Activated T-helper 1 cell treated with anti-CD3 and anti-CD28 coated beads, Interleukin-12 subunit alpha, Interleukin-12 subunit beta, Interleukin-2, Interleukin-4 antibody, amounts not matched to agents 30 ng/mL and 10 ng/mL and 1 ng/mL, durations not matched to agents 14 hours and 24 hours and 36 hours (primary cell): ENCODE results near the gene SPDYE1. TPM values are rescaled to one million over a fixed set of nuclear protein-coding genes. Genes with fewer than 3 reads are reported as not detected.
A peak's percentile ranks its signal among the peaks of the same experiment; 100 is the strongest.
"Not testable (repeated sequence)": the region's sequence is repeated elsewhere in the genome, so short reads cannot be mapped to it uniquely, and the experiment has no call there.

Experiments used
- DNase-seq: peaks from one replicate; pipeline ENCODE4 v3.0.0; 2021; ENCODE audit warnings: low spot score
- H3K27ac Mint-ChIP-seq: one replicate; pipeline ENCODE4 v1.8.0; 2021; ENCODE audit warnings: mild to moderate bottlenecking, mixed read lengths
- H3K27me3 Mint-ChIP-seq: one replicate; pipeline ENCODE4 v1.8.0; 2022; ENCODE audit warnings: mild to moderate bottlenecking, moderate library complexity, mixed read lengths; ENCODE audit not compliant: insufficient read depth
- H3K36me3 Mint-ChIP-seq: one replicate; pipeline ENCODE4 v1.8.0; 2021; ENCODE audit warnings: low read depth, mixed read lengths
- H3K4me1 Mint-ChIP-seq: one replicate; pipeline ENCODE4 v1.8.0; 2021; ENCODE audit warnings: low read depth, mixed read lengths
- H3K4me3 Mint-ChIP-seq: one replicate; pipeline ENCODE4 v1.8.0; 2021; ENCODE audit warnings: mild to moderate bottlenecking, moderate library complexity, mixed read lengths
- H3K9me3 Mint-ChIP-seq: one replicate; pipeline ENCODE4 v1.8.0; 2021; ENCODE audit warnings: mixed read lengths
- intact Hi-C: fragments of 100-400 bp; cut with micrococcal nuclease; formaldehyde crosslinking; loops from one replicate; pipeline ENCODE4 v1.15.1; 2024
- total RNA-seq: library from RNA; stranded (reverse); gene quantifications from 2 replicates; pipeline ENCODE4 v1.2.3, GENCODE V29; 2022

Gene SPDYE1
- total RNA-seq, 1 donor from 2014 or later: not detected

DNA sequence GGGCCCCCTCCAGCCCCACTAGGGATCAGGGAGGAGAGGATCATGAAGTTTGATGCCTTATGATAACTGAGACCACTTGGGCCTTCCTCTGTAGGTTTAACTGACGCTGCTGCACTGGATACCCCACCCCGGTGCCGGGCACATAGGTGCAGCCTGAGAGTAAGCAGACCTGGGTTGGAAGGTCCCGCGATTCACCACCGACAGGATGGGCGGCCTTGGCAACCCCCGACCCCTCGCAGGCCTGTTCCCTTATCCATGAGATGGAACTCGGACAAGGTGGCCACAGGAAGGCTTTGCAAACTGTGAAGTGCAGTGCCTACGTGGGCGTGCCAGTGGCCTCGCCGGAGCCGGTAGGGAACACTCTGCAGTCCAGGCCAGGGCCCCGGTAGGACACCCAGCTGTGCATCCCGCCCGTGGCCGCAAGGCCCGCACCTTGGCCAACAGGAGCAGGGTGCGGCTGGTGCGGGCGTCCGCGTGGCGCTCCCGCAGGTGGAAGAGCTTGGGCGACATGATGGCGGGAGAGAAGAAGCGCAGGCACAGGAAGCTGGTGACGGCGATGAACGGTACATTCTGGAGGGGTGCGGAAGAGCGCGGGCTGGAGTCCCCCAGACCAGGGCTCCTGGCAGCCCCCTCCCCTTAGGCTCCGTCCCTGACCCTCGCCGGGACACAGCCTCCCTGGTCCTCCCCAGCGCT is 42.2 kb downstream of the SPDYE1 start:
- H3K9me3 Mint-ChIP-seq, H3K27me3 Mint-ChIP-seq, DNase-seq, H3K27ac Mint-ChIP-seq, H3K36me3 Mint-ChIP-seq, intact Hi-C loops: not testable (repeated sequence)
- Mint-ChIP-seq H3K4me1 (peaks cover 11% of the 10 kb centered on the region), H3K4me3 (peak overlapping the region; percentile 69)

DNA sequence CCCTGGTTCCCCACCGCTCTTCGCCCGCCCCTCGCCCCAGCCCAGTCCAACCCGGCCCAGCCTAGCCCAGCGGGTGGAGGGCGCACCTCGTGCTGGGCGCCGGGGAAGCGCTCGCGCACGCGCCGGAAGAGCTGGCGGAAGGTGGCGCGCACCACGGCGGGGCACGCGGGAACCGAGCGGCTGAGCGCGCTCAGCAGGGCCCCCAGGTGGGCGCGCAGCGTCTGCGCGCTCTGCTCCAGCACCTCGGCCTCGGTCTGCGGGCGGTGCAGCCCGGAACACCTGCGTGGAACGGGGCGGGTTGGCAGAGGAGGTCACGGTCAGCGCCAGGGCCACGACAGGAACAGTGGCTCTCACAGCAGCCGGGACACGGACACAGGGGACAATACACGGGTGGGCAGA is 42.8 kb downstream of the SPDYE1 start:
- H3K9me3 Mint-ChIP-seq, H3K27me3 Mint-ChIP-seq, H3K36me3 Mint-ChIP-seq, intact Hi-C loops: not testable (repeated sequence)
- peak; percentile 55 for DNase-seq
- peak overlapping the region; percentile 80 for H3K27ac Mint-ChIP-seq
- peaks cover 14% of the 10 kb centered on the region for H3K4me1 Mint-ChIP-seq
- H3K4me3 Mint-ChIP-seq: peak overlapping the region; percentile 83

DNA sequence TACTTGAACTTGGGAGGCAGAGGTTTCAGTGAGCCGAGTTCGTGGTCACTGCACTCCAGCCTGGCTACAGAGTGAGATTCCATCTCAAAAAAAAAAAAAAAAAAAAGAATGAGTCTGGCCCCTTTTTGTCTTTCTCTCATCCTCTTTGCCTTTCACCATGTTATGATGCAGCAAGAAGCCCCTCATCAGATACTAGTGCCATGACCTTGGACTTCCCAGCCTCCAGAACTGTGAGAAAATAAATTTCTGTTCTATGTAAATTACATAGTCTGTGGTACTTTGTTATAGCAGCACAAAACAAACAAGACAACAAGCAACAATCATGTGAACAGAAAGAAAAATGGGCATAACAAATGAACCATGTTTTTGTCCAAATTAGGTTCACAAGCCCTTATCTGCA is 44.5 kb downstream of the SPDYE1 start:
- Mint-ChIP-seq H3K27ac (no peak overlapping the region), H3K4me3 (peak overlapping the region; percentile 46), H3K36me3 (peaks cover 18% of the 10 kb centered on the region), H3K4me1 (peaks cover 31% of the 10 kb centered on the region), H3K9me3 (no peaks in the 10 kb centered on the region), H3K27me3 (no peaks in the 10 kb centered on the region)
- intact Hi-C loops: no loop called here
- no peak for DNase-seq

DNA sequence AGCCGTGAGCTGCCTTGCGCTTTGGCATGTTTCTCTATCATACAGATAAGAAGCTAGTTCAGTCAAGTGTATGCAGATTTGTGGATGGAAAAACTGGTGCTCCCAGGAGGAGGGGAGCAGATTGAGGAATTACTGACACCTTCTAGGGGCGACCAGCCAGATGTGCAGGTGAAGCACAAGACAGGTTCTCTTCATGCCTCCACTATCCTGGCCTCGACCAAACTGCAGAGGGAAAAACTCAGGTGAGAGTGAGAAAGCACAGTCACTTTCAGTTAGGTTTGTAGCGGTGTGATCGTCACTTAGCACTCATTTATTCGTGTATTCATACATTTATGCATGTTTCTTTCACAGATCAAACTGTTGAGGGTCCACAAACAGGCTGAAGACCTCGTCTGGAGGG is 46.2 kb downstream of the SPDYE1 start:
- Mint-ChIP-seq H3K27me3 (no peaks in the 10 kb centered on the region), H3K36me3 (peaks cover 22% of the 10 kb centered on the region), H3K4me1 (peaks cover 43% of the 10 kb centered on the region), H3K27ac (peak overlapping the region; percentile 87), H3K4me3 (peak overlapping the region; percentile 92), H3K9me3 (no peaks in the 10 kb centered on the region)
- intact Hi-C loops: loop anchor here (2.0 kb wide), 4 partner anchors 25 to 157 kb away; partner anchors contain the start of genes POLD2, POLM and YKT6
- DNase-seq: no peak

DNA sequence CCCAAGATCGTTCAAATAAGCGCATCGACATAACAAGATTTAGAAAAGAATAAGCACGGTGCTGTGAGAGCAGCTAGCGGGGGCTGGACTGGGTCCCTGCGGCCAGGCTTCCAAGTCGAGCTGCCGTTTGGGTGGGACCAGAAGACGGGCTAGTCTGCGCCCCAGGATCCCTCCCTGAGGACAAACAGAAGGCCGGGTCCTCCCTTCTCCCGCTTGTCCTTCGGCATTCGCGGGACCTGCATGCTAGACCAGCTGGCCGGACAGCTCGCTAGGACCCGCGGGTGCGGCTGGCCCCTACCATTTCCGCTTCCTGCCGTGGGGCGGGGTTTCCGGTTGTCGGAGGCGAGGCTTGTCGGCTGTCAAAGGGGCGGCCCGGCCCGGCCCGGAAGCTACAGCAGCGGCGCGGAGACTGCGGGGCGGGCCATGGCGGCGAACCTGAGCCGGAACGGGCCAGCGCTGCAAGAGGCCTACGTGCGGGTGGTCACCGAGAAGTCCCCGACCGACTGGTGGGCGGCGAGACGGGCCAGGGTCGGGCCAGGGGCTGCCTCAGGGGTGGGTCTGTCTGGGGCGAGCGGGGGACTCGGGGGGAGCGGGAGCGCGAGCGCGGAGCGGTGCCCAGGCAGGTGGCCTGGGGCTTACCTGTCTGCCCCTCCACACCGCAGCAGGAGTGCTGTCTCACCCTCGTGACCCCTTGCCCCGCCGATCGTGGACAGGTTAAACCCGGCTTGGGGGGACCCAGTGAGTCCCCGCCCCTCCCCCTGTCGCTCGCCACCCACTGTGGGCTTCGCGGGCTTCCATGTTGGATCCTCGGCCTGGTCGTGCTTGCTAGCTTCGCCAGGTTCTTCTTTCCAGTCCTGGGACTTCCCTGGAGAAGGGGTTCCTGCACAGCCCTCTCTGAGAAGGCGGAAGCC is 46.9 kb downstream of the SPDYE1 start, which contains the start of gene DBNL:
Gene DBNL (plus strand): TSS at position 388 of the 911 bp plus-strand sequence. CDS start 36 bp downstream, at position 424.
- Mint-ChIP-seq H3K4me1 (peaks cover 44% of the 10 kb centered on the region), H3K4me3 (peak within 1 kb of the TSS; percentile 92), H3K27me3 (no peaks in the 10 kb centered on the region), H3K9me3 (no peaks in the 10 kb centered on the region), H3K36me3 (peaks cover 22% of the 10 kb centered on the region), H3K27ac (peak within 1 kb of the TSS; percentile 87)
- DNase-seq: peak; percentile 92
- intact Hi-C loops: loop anchor here (2.0 kb wide), 4 partner anchors 26 to 156 kb away; partner anchors contain the start of genes POLD2, POLM and YKT6

DNA sequence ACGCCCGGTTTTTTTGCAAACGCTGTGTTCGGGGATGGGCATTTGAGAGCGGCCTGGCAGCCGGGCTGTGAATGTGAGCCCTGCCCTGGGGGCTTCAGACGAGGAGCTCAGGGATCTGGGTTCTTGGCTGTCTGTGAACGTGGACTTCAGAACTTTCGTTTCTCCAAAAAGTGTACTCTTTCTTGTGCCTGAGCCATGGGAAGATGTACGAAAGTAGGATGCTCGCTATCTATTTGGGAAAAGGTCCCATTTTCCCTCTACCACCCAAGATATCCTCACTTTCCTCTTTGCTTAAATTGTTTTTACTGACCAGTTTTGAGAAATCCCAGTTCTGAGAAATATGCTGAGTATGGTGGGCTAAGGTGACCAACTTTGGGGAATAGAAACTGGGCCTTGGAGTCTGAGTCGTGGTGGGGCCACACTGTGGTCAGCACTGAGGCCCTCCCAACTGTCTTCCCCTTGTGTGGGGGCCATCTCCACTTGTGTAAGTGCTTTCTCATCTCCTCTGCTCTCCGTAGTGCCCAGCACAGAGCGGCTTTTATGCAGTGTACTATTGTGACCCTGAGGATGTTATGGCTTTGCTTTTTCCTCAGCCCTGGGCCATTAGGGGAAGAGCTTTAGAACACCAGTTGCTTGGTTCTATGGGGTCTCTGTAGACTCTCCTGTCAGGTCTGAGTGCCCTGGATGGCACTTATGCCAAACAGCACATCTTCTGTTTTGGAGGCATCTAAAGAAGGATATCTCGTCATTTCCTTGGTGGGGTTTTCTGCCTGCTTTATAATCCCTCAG is 47.7 kb downstream of the SPDYE1 start:
- peak overlapping the region; percentile 87 for H3K27ac Mint-ChIP-seq
- H3K36me3 Mint-ChIP-seq: peaks cover 24% of the 10 kb centered on the region
- H3K27me3 Mint-ChIP-seq: no peaks in the 10 kb centered on the region
- DNase-seq: no peak
- H3K4me3 Mint-ChIP-seq: peak overlapping the region; percentile 92
- H3K9me3 Mint-ChIP-seq: no peaks in the 10 kb centered on the region
- H3K4me1 Mint-ChIP-seq: peaks cover 52% of the 10 kb centered on the region
- intact Hi-C loops: loop anchor here (2.0 kb wide), 4 partner anchors 27 to 155 kb away; partner anchors contain the start of genes POLD2, POLM and YKT6

DNA sequence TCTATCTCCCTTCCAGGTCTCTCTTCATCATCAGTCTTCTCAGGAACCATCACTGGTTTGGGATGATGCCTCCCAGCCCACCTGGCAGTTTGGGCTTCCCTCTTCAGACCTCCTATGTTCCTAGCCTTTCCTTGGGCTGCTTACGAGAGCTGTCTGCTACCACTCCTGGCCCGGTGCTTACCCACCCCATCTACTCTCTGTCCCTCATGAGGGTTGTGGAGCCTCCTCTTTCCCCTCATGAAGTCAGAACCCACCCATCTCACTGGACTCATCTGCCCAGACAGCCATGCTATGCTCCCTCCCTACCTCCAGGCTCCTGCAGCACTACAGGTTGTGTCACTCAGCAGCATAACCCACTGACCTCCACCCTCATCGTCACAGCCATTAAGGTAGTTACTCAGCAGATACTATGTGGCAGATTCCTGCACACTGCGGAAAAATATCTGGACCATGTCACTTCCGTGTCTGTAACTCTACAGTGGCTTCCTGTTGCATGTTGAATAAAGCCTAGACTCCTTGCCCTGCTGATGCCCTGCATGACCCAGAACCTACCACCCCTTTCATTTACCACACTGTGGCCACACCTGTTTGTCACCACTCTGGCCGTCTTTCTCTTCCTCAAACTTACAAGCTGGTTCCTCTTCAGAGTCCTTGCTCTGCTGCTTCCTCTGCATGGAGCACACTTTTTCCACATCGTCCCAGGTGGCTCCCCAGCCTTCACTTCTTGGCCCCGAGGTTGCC is 48.8 kb downstream of the SPDYE1 start:
- Mint-ChIP-seq H3K27me3 (no peaks in the 10 kb centered on the region), H3K4me3 (peak overlapping the region; percentile 92), H3K9me3 (no peaks in the 10 kb centered on the region), H3K36me3 (peaks cover 31% of the 10 kb centered on the region), H3K4me1 (peaks cover 61% of the 10 kb centered on the region), H3K27ac (peak overlapping the region; percentile 87)
- no peak for DNase-seq
- intact Hi-C loops: no loop called here

DNA sequence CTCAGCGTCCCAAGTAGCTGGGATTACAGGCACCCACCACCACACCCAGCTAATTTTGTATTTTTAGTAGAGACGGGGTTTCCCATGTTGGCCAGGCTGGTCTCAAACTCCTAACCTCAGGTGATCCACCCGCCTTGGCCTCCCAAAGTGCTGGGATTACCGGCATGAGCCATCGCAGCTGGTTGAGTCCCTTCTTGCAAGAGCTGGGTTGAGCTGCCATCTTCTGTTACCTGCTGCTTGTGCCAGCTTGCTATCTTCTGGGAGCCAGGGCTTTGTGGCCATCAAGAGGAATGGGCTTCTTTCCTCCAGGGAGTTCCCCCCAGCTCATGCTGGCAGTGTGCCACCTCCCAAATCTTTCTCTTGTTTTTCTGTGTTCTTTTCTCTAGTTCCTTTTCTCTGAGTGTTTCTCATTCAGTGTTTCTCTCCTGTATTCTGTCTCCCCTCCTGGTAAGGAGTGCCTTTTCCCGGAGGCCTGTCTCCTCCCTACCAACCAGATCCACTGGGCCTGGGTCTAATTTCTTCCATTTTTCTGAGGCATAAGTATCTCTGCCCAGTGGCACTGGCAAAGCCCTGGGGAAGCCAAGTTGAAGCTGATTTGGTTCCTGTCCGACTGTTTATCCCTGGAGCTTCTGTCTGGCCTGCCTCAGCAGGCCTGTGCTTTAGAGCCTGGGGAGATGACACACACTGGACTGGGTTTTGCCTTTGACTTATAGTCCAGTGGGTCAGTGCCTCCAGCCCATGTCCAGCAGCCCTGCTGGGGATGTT is 50.5 kb downstream of the SPDYE1 start:
- peak overlapping the region; percentile 63 for H3K27ac Mint-ChIP-seq
- peaks cover 39% of the 10 kb centered on the region for H3K36me3 Mint-ChIP-seq
- peaks cover 61% of the 10 kb centered on the region for H3K4me1 Mint-ChIP-seq
- intact Hi-C loops: no loop called here
- H3K27me3 Mint-ChIP-seq: no peaks in the 10 kb centered on the region
- H3K9me3 Mint-ChIP-seq: no peaks in the 10 kb centered on the region
- no peak overlapping the region for H3K4me3 Mint-ChIP-seq
- no peak for DNase-seq

DNA sequence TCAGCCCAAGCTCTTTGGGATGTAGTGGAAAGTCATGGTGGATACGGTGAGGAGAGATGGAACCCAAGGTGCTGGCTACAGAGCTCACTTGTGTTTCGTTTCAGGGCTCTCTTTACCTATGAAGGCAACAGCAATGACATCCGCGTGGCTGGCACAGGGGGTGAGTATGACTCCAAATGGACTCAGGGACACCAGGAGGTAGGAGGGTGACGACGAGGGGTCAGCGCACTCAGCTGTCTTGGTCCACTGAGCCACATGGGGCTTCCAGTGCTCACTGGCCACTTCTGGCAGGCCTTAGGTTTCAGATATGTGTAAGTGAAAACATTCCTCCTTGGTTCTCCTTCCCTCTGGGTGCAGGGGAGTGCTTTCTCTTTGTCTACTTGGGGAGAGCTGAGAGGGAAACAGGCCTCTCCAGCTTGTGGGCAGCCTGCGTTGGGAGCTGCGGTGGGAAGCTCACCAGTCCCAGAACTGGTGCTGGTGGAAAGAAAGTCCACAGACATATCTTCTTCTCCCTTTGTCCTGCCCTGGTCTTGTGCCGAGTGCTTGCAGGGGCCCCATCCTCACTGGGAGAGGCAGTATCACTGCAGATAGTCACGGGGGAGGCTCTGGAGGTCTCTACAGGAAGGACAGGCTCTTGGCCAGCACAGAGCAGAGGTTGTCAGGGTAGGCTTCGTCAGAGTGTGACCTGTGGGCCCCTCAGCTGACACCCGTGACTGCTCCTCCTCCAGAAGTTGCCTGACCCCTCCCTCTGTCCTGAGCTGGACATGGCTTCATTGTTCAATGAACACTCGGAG is 52.6 kb downstream of the SPDYE1 start:
- intact Hi-C loops: no loop called here
- Mint-ChIP-seq H3K27ac (no peak overlapping the region), H3K4me1 (peaks cover 54% of the 10 kb centered on the region), H3K36me3 (peaks cover 41% of the 10 kb centered on the region), H3K9me3 (no peaks in the 10 kb centered on the region), H3K4me3 (no peak overlapping the region), H3K27me3 (no peaks in the 10 kb centered on the region)
- DNase-seq: no peak

DNA sequence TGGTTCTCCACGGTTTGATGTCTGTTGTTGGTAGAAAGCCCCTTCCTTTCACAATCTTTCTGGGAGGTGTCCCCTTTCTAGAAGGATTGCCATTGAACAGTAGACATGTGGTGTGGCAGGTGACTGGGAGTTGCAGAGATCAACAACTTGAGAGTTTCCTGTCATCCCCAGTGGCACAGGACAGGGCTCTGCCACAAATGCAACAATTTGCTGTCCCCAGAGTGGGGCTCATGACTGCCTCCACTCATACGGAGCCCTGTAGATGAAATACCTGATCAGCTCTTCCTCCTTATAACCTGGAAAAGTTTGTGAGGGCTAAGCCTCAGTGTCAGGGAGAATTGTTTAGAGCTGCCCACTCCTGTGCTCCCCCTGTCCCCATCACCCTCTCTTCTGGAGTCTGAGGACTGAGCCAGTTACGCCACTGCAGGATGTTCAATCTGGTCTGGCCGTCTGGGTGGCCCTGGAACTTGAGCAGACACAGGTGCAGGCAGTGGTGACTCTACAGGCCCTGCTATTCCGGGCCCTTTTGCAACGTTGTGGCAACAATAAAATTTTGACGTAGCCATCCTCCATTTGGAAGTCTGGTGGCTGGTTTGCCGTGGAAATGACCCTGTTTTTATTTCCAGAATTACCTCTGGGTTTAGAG is 53.3 kb downstream of the SPDYE1 start:
- no peaks in the 10 kb centered on the region for H3K27me3 Mint-ChIP-seq
- no peaks in the 10 kb centered on the region for H3K9me3 Mint-ChIP-seq
- no peak for DNase-seq
- intact Hi-C loops: no loop called here
- no peak overlapping the region for H3K27ac Mint-ChIP-seq
- no peak overlapping the region for H3K4me3 Mint-ChIP-seq
- H3K36me3 Mint-ChIP-seq: peaks cover 40% of the 10 kb centered on the region
- peaks cover 47% of the 10 kb centered on the region for H3K4me1 Mint-ChIP-seq
